Activated gamma-delta T cell (primary cell): Measurements from ENCODE around the gene ADCY7.
"Not testable (repeated sequence)": the region's sequence is repeated elsewhere in the genome, so short reads cannot be mapped to it uniquely, and the experiment has no call there.

Experiments
- DNase-seq: peaks from one replicate; lab custom pipeline; 2025; lab: John Stamatoyannopoulos, UW
- total RNA-seq, 2 donors: gene quantifications; one replicate each; lab custom pipeline; 2026; lab: John Stamatoyannopoulos, UW

The ADCY7 gene
- total RNA-seq = 468 to 501 reads per million in 2 donors

DNA sequence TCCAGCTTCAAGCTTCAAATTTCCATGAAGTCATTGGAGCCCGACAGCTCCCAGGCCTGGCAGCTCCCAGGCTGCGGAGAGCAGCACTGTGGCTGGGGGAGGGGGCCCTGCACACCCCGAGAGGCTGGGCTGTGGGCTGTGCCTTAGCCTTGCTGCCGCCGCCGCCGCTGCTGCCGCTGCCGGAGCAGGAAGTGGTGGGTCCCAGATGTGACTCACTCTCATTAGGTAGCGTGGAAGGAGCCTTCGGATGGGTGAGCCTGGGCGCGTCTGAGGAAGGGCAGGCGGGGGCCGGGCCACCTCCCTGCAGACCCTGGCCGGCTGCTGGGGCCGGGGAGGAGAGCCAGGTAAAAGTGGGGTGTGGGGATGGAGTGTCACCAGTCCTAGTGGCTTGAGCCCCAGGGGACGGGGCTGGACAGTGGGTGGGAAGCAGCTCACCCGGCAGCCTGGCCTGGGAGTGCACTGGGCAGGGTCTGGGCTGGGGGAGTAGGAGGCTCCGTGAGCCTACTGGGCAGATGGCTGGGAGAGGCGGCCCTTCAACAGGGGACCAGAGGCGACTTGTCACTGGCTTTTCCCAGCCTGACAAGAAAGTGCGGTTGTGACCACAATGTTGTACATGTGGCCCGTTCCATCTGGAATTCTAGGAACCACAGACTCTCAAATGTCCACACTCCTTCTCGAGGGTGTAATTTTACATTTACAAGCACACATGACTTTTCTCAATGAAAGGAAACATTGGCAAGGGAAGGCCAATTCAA is at the start of gene ADCY7:
Gene ADCY7 (plus strand): TSS at position 215 of the 755 bp plus-strand sequence. CDS start 21,629 bp downstream, outside the sequence.
- DNase-seq = peak; percentile 80

DNA sequence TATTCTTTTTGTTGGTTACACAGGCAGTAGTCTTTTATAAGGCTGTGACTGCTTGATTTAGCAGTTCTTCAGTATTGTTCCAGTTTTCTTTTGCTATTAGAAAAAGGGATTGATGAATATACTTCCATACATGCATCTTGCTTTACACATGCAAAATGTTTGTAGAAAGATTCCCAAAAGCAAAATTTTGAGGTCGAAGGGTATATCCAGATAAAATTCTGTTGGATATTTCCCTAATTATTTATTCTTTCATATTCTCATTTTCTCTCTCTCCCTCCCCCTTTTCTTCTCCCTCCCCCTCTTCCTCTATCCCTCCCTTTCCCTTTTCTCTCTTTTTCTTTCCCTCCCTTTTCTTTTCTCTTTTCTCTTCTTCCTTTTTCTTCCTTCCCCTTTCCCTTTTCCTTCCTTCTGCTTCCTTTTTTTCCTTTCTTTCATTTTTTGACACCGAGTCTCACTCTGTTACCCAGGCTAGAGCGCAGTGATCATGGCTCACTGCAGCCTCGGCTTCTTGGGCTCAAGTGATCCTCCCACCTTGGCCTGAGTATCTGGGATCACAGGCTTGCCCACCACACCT is 46.9 kb upstream of the ADCY7 start:
- no peak for DNase-seq

DNA sequence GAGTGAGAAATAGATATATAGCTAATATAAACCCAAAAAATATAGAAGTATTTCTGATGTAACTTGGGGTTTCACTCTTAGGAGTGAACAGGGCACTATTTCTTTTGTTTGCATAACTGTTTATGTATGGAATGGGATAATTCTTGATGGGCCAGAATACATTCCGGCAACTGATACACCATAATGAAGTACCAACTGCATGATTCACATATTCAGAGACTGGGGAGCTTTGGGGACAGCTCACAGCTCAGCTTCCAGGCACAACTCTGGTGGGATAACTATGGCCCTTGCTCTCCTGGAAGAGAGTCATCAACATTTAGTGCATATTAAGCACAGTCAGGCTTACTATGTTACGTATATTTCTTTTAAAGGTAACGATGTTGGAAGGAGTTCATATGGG is 42.1 kb upstream of the ADCY7 start:
- no peak for DNase-seq

DNA sequence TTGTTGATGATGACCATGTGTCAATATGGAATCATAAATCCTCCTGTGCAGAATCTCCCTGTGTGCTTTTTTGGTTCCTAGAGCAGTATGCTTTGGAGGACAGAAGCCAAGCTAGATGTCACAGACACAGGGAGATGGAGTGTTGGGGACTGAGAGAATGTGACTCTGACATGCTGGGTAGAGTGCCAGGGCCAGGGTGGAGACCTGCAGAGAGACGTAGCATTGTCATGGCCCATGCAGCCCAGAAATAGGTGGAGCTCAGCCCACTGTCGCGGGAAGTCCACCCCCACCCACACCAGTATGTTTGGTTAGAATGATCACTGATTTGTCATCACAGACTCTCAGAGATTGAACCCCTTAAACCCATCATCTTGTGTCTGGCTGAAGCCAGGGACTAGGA is 39.2 kb upstream of the ADCY7 start:
- no peak for DNase-seq

DNA sequence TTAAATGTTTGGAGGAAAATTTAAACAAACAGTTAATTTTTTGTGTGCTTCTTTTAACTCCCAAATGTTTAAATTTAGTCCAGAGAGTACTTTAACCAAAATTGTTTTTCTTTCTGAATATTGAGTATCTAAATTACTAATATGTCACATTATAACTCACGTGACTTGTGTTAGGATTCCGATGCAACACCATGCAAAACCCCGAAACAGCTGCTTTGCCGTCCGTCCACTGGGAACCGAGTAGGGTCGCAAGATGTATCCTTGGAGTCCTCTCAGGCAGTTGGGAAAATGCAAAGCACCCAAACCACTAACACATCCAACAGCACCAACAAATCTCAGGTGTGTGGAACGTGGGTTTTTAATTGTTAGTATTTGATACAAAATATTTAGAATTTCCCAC is 38.7 kb upstream of the ADCY7 start:
- DNase-seq = no peak

DNA sequence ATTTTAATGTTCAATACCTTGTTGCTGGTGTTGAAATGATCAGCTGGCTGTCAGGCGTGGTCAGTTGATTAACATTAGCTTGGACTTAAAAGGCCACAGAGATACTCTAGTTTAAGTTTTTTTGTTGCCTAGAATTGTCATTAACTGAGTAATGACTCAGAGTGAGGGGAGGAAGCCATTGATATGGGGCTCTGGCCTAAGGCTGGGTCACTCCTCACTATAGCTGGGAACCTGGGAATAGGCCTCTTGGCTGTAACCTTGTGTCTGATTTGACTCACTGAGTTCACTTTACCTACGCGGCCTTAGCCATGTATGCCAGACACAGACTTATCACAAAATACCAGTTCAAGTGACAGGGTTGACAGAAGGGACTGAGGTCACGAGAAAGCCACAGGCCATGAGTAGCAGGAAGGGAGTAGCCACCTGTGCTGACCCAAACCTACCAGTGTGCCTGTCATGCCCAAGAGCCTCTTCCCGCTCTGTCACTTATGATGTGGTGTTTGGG is 37.9 kb upstream of the ADCY7 start:
- no peak for DNase-seq

DNA sequence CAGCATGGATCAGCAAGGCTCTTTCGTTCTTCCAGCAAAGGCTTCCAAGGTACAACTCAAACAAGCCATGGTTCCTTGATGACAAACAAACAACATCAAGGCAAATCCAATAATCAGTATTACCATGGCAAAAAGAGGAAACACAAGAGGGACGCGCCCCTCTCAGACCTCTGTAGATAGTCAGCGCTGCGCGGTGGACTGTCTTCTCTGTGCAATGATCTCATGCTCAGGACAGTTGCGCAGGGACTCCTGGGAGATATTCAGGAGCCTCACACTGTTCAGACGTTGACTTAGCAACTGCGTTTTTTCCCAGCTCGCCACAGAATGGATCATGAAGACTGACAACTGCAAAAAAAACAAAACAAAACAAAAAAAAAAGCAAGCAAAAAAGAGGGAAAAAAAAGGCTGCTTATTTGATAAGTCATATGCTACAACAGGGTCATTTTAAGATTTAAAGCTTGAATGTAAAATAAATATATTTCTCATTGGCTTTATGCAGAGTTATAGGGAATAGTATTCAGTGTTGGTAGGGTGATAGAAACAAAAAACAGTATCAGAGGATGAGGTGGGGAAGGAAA is 37.1 kb upstream of the ADCY7 start:
- DNase-seq = no peak

DNA sequence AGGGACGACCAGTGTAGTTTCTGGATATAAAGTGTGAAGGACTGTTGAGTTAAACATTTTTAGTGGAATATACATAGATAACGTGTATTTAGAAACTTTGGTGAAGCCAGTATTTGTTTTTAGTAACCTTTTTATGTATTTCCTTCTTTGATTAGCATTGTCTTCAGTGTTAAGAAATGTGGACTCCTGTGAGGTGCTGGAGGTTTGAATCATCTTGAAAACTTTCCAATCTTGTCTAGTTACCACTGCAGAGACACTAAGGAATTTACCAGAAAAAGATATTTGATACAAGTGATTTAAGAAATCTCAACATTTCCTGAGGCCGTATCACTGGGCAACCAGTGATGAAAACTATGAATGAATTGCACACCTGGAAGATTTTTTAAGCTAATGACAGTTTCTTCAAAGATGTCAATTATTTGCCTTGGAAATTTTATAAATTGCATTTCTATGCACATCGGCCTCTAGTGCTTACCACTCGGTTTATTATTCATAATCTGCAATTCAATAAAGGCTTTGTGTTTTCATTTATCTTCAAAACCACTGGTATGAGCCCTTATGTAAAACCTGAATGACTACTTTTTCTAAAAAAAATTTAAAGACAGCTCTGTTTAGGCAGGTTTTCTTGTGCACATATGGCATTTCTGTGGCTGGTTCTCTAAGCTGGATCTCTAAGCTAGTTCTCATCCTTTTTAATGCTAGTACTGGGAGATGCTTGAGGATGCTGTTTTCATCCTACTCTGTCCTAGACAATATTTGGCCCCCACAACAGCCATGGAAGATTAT is 31.4 kb upstream of the ADCY7 start:
- DNase-seq = no peak

DNA sequence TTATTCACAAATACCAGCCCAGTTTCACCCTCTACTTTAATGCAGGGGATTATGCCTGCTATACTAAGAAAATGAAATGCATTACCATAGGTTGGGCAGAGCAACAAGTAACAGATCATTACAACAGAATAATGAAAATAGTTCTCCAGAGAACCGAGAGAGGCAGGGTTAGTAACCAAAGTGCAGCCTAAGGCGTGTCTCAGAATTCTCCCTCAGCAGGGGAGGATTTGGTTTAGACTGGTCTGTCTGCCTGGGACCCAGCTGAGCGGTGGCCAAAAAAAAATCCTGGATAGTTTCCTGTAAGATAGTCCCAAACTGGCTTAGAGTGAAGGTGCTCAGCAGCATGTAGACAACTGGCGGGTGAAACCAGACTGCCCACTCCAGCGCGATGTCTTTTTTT is 30.8 kb upstream of the ADCY7 start:
- DNase-seq = no peak

DNA sequence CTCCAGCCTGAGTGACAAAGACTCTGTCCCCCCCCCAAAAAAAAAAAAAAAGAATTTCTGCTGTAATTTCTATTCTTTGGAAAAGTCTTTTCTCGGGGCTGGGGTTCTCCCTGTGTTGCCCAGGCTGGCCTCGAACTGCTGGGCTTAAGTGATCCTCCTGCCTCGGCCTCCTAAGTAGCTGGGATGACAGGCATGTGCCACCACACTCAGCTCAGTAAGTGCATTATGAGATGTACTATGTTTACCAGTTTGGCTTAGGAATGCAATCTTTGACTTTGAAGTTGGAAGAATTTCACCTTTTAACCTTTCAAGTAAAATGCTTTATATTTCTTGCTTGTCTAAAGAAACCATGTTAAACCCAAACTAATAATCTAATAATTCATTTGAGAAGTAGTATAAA is 28.0 kb upstream of the ADCY7 start:
- no peak for DNase-seq

DNA sequence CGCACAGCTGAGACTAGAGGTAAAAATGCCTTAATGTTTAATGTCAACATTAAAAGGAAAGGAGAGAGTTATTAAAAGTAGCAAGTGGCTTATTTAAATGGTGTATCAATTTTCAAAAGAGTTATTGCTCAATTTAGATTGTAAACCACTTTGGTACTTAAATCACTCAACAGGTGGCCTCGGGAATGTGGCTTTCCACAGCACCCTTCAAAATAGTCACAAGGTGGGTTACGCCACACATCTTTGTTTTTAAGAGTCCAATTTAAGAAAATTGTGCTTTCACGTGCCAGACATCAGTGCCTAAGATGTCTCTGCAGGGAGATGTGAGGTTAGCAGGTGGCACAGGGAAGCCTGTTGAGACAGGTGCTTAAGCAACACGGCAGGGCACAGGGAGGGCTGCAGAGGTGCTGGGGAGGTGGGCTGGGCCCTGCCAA is 27.5 kb upstream of the ADCY7 start:
- no peak for DNase-seq

DNA sequence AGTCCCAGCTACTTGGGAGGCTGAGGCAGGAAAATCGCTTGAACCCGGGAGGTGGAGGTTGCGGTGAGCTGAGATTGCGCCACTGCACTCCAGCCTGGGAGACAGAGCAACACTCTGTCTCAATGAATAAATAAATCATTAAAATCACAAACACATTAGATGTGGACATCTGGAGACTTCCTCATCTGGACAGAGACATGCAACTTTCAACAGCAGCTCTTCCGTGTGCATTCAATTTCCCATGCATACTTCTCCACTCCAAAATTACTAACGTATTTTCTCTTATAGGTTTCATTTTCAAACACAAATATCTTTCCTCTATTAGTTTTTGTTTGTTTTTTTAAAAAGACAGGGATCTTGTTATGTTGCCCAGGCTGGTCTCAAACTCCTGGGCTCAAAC is 23.3 kb upstream of the ADCY7 start:
- DNase-seq = not testable (repeated sequence)

DNA sequence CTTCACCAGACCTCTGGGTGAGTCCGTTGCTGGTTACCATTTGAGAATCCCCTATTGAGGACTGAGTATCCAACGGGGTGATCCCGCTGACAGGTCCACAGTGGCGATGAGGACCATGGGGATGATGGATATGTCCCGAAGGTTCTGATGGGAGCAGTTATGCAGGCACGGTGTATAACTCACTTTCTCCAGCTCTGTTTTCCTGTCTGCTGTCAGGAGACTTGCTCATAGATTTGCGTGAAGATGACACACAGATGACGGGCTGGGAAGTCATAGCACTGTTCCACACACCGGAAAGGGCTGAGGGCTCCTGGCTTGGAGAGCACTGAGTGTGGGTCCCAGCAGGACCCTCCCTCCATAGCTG is 22.2 kb upstream of the ADCY7 start:
- DNase-seq = no peak

DNA sequence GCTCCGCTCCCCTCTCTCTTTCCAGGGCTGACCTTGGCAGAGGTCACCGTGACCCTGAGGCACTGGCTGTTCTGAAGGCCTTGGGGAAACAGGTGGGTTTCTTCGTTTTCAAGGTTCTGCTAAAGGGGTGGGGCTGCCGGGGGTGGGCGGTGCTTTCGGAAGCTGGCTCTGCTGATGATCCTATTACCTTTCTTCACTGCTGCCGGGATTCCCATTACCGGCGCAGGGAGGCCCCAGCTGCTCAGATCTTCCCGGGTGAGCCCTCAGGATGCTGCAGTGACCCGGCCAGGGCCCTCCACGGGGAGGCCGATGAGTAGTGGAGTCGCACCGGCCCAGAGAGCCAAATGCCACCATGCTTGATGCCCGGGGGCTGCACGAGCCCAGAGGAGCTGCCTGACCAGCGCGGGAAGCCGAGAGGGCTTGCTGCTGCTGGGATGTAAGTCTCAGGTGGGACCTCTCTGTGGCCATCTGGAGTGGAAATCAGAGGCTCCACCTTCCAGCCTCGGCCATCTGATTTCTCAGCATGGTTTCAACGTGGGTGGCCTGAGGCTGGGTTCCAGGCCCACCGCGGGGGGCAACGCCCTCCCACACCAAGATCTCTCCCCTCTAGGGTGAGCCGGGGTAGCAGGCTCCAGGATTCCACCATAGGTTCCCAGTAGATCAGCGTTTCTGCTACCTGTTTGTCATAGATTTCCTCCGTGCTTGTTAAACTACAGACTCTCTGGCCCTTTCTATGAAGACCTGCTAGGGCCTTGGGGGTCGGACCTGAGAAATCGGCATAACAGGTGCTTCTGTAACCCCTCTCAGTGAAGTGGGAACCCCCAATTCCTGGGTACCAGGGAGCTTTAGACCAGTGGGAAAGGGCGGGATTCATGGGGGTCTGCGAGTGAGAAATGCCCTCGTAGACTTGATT is 21.6 kb upstream of the ADCY7 start:
- DNase-seq = no peak

DNA sequence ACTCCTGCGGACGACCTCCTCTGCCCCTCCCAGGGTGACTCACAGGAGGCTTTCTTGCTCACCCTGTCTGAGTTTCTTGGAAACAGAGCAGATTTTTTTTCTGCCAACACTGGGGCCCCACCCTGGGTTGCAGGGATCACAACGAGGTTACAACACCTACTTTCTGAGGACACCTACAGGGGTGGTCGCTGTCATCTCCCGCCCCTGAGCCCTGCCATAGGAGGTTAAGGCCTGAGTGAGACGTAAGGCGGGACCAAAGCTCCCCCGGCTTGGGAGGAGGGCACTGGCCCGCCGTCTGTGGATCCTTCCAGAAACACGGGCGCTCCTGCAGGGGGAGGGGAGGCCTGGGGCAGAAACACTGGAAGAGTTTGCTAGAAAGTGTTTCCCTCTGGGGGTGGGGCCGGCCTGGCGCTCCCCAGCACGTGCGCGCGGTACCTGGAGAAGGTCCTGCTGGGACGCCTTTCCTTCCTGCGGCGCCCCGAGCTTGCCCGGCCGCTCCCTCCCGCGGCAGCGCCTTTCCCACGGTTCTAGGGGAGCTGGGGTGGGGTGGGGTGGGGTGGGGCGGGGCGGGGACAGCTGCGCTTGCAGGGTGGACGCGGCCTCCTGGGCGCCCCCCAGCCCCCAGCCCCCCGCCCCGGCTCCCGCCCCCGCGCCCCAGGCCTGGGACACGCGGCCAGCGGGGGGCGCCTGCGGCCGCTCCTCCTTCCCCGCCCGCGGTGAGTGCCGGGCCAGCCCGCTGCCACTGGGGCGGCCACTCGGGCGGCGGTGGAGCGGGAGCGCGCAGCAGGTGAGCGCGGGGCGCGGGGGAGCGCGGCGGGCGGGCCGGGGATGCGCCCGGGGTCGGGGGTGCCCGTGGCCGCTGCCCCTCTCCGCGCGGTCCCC is 20.7 kb upstream of the ADCY7 start:
- peak; percentile 31 for DNase-seq

DNA sequence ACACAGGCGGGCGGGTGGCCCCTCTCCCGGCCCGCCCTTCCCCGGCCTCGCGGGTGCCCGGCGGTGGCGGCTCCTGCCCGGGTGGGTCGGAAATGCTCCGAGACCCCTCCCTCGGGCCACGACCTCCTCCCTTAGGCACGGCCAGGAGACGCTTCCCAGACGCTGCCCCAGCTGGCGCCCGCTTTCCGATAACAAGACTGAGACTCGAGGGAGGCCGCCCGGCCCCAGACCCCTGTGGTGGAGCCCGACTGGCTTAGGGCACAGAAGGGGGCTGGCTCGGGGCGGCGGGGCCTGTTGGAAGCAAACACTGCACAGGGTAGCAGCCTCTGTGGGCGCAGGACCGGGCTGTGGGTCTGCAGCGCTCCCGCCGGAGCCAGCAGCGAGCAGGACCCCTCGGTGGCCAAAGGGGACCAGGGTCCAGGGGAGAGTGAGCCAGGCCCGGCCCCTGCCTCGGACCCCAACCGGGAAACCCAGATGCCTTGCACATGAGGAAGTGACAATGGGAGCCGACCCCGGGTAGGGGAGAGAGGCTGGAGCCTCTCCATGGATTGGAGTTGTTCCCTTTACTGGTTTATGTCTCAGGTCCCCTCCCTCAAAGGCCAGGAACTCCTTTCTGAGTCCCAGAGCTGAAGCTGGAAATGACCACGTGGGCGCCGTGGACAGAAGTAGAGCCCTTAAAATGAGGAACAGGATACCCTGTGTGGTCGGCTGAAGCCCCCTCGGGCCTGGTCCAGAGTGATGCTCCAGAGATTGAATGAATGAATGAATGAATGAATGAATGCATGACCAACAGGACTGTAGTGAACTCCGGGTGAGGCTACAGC is 19.8 kb upstream of the ADCY7 start:
- no peak for DNase-seq

DNA sequence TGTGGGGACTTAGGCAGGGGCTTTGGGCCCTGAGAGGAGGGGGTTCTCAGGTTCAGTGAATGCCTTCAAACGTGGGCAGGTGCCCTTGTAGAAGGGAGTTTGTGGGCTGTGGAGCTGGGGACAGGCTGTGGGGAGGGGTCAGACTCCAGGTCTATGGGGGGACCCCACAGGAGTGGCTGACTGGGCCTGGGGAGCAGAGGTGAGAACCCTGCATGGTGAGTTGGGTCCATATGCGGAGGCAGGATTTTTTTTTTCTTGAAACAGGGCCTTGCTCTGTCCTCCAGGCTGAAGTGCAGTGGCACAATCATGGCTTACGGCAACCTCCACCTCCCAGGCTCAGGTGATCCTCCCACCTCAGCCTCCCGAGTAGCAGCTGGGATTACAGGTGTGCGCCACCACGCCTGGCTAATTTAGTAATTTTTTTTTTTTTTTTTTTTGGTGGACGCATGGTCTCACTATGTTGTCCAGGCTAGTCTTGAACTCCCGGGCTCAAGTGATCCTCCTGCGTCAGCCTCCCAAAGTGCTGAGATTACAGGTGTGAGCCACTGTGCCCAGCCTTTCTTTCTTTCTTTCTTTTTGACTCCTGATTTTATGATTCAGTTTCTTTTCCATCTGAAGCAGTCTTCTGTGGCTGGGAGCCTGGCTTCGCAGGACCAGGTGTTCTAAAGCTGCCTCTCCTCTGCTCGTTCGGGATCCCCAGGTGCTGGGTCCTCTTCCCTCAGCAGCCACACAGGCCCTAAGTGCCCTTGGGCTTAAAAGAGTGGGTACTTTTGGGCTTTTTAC is 19.0 kb upstream of the ADCY7 start:
- no peak for DNase-seq

DNA sequence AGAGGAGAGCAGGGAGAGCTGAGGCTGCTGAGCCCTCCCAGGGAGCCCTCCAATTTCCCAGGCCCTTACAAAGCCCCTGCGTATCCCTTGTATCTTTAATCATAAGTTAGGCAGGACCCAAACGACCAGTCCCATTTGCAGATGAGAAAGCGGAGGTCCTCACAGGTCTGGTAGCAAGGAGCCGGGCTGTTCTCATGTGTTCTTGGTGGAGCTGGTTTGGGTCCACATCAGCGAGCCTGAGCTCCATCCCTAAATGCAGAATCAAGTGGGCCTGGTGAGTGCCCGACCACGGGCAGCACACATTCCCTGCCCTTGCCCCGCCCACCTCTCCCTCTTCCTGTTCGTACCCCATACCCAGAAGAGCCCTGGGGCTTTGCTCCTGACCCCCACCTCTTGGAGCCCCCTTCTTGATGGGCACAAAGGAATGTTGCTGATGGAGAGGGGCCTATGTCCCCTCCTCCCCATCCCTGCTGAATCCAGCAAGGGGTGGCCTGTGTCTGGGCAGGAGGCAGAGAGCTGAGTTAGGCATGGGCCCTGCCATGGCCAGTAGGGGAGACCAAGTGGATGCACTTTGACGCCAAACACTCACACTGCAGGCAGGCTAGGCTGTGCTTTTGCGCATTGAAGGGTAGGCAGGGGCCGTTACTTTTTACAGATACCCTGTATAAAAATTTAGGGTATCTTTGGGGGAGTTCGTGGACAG is 18.3 kb upstream of the ADCY7 start:
- no peak for DNase-seq
